K562 (cell line): ENCODE data around the gene PTK6. TPM values are rescaled to one million over a fixed set of nuclear protein-coding genes. Genes with fewer than 3 reads are reported as not detected.
A peak's percentile ranks its signal among the peaks of the same experiment; 100 is the strongest.

Experiments used
- DIDO1 ChIP-seq: fragments of 450-650 bp; IDR thresholded peaks from 2 replicates; pipeline ENCODE4 v1.6.1; 2016; ENCODE audit warnings: low read depth, missing biosample characterization, missing genetic modification characterization
- DMBX1 ChIP-seq: fragments of 250-450 bp; sonication (Bioruptor Pico); IDR thresholded peaks from 2 replicates; pipeline ENCODE4 v1.8.0; 2022; ENCODE audit warnings: inconsistent platforms, mild to moderate bottlenecking, moderate library complexity, borderline replicate concordance
- FIP1L1 ChIP-seq: fragments of 200-400 bp; formaldehyde crosslinking; IDR thresholded peaks from 2 replicates; pipeline ENCODE4 v1.6.1; 2018; ENCODE audit warnings: mild to moderate bottlenecking, low read depth, low read length; ENCODE audit not compliant: poor library complexity, severe bottlenecking
- GATAD2A ChIP-seq: fragments of 450-650 bp; IDR thresholded peaks from 2 replicates; pipeline ENCODE4 v1.6.1; 2017
- HMG20B ChIP-seq: fragments of 250-450 bp; sonication (Bioruptor Pico); IDR thresholded peaks from 2 replicates; pipeline ENCODE4 v1.5.0; 2021; ENCODE audit warnings: mild to moderate bottlenecking
- NFATC3 ChIP-seq: fragments of 450-650 bp; IDR thresholded peaks from 2 replicates; pipeline ENCODE4 v1.6.1; 2017; ENCODE audit warnings: mild to moderate bottlenecking
- PCBP2 ChIP-seq: fragments of 200-400 bp; formaldehyde crosslinking; IDR thresholded peaks from 2 replicates; pipeline ENCODE4 v1.6.1; 2018; ENCODE audit warnings: low read length, low read depth, mild to moderate bottlenecking, moderate library complexity; ENCODE audit not compliant: poor library complexity, severe bottlenecking
- POLR2G ChIP-seq: fragments of 200-400 bp; formaldehyde crosslinking; IDR thresholded peaks from 2 replicates; pipeline ENCODE4 v1.6.1; 2017; ENCODE audit warnings: low read depth, mild to moderate bottlenecking, antibody characterized with exemption, low read length, moderate library complexity
- RFX5 ChIP-seq: IDR thresholded peaks from 2 replicates; pipeline ENCODE4 v1.6.1; 2011; ENCODE audit warnings: low read depth, mild to moderate bottlenecking, improper control_type of control experiment, low read length
- SIN3A ChIP-seq, 2 experiments: fragments of 150-350 bp in 1 of 2; IDR thresholded peaks; 2 replicates each; pipeline ENCODE4 v1.6.1; 2011 to 2016; ENCODE audit warnings: borderline replicate concordance in 2 of 2, low read depth in 2 of 2, low read length in 2 of 2, mild to moderate bottlenecking in 2 of 2, moderate library complexity in 2 of 2; ENCODE audit not compliant: control insufficient read depth in 1 of 2
- THRAP3 ChIP-seq: fragments of 450-650 bp; IDR thresholded peaks from 2 replicates; pipeline ENCODE4 v1.6.1; 2016; ENCODE audit warnings: mild to moderate bottlenecking, inconsistent platforms, borderline replicate concordance
- ZHX1 ChIP-seq: fragments of 150-350 bp; conservative IDR thresholded peaks from 2 replicates; pipeline ENCODE4 v1.6.1; 2014; ENCODE audit warnings: low read length
- polyA plus RNA-seq, 8 experiments: library from polyadenylated mRNA; depleted of rRNA in 4 of 8; stranded (reverse) in 5 of 8; unstranded in 3 of 8; fragments of >200 nt; fragmentation: Nextera tagmentation in 2 of 8; fragmentation: Illumina TruSeq in 1 of 8; extraction: Ambion mirVana in 2 of 8; extraction: Trizol in 1 of 8; gene quantifications; 2 replicates each; pipeline versions ENCODE4 v1.2.1 to v1.2.3, GENCODE V29; 2011 to 2014; ENCODE audit warnings: inconsistent platforms in 1 of 8, missing spikeins in 1 of 8
- total RNA-seq, 7 experiments: library from RNA; depleted of rRNA in 6 of 7; stranded (reverse); fragments of >200 nt in 6 of 7; fragmentation: Illumina TruSeq in 2 of 7; extraction: Trizol in 2 of 7; gene quantifications; 2 replicates each; pipeline versions ENCODE4 v1.2.1 to v1.2.3, GENCODE V29; 2011 to 2021; ENCODE audit warnings: low replicate concordance in 1 of 7
- TF ChIP-seq, protein P1 (sequence below): fragments of 250-450 bp; sonication (Bioruptor Pico); IDR thresholded peaks from 2 replicates; pipeline ENCODE4 v1.4.0; 2020
- TF ChIP-seq, protein P2 (sequence below): sonication (generic); formaldehyde crosslinking; IDR thresholded peaks from 2 replicates; pipeline ENCODE4 v1.8.0; 2022; ENCODE audit warnings: missing genetic modification reagents, mild to moderate bottlenecking, moderate library complexity, borderline replicate concordance
- TF ChIP-seq, protein P3 (sequence below): fragments of 250-450 bp; sonication (Bioruptor Pico); IDR thresholded peaks from 2 replicates; pipeline ENCODE4 v1.8.0; 2021; ENCODE audit warnings: mild to moderate bottlenecking, moderate library complexity
- TF ChIP-seq, protein P4 (sequence below): fragments of 250-450 bp; sonication (Bioruptor Pico); IDR thresholded peaks from 2 replicates; pipeline ENCODE4 v1.9.0; 2021; ENCODE audit warnings: mild to moderate bottlenecking, inconsistent platforms
- TF ChIP-seq, protein P5 (sequence below), 2 experiments: fragments of 450-650 bp in 1 of 2; sonication (generic) in 1 of 2; formaldehyde crosslinking; conservative IDR thresholded peaks; 2 replicates each; pipeline versions ENCODE4 v1.4.0 to v1.8.1; 2020 to 2022; ENCODE audit warnings: mild to moderate bottlenecking in 1 of 2, missing genetic modification reagents in 1 of 2

PTK6 gene
- total and polyA plus RNA-seq, 9 of the 15 experiments (the other 6 are each of a cell fraction or from before 2014, with no cell fraction given) = 0.07 TPM; not detected in 8

DNA sequence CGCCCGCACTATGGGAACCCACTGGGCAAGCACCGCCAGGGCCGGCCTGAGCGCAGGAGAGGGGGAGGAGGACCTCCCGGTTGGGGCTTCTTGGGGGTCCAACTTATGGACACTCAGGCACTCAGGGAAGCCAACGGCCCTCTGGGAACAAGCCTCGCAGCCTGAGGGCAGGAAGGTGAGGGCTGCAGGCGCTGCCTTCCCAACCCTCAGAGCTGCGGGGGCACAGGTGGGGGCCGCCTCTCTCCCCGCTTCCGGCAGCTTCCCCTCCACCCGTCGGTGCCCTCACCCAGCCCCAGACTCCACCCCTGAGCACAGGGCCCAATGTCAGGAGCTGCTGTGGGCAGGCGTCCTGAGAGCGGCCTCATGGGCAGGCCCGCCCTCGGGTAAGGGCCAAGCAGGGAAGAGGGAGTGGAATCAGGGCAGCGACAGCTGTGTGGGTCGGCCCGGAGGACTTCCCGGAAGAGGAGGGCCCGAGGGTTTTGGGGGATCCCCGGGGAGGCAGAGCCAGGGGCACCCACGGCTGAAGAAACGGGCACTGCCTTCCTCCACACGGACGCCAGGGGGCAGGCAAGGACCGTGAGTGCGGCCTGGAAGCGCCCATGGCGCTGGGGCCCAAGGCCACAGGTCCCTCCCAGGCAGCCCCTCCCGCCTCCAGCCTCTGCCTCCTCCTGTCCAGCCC lies 488 bp upstream of the PTK6 start (continued):
- TF ChIP-seq, protein P1, sequence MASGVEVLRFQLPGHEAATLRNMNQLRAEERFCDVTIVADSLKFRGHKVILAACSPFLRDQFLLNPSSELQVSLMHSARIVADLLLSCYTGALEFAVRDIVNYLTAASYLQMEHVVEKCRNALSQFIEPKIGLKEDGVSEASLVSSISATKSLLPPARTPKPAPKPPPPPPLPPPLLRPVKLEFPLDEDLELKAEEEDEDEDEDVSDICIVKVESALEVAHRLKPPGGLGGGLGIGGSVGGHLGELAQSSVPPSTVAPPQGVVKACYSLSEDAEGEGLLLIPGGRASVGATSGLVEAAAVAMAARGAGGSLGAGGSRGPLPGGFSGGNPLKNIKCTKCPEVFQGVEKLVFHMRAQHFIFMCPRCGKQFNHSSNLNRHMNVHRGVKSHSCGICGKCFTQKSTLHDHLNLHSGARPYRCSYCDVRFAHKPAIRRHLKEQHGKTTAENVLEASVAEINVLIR (CRISPR knock-in tag) = no peak
- TF ChIP-seq NFATC3 = no peak
- TF ChIP-seq DIDO1 (tag) = no peak
- no peak for TF ChIP-seq POLR2G
- peak; percentile 54 for TF ChIP-seq FIP1L1
- no peak for TF ChIP-seq THRAP3
- no peak for TF ChIP-seq PCBP2
- TF ChIP-seq GATAD2A = no peak
- TF ChIP-seq ZHX1 = no peak
- no peak for TF ChIP-seq RFX5
- TF ChIP-seq, protein P2, sequence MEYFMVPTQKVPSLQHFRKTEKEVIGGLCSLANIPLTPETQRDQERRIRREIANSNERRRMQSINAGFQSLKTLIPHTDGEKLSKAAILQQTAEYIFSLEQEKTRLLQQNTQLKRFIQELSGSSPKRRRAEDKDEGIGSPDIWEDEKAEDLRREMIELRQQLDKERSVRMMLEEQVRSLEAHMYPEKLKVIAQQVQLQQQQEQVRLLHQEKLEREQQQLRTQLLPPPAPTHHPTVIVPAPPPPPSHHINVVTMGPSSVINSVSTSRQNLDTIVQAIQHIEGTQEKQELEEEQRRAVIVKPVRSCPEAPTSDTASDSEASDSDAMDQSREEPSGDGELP (CRISPR knock-in tag) = peak; percentile 80
- TF ChIP-seq DMBX1 = no peak
- TF ChIP-seq, protein P3, sequence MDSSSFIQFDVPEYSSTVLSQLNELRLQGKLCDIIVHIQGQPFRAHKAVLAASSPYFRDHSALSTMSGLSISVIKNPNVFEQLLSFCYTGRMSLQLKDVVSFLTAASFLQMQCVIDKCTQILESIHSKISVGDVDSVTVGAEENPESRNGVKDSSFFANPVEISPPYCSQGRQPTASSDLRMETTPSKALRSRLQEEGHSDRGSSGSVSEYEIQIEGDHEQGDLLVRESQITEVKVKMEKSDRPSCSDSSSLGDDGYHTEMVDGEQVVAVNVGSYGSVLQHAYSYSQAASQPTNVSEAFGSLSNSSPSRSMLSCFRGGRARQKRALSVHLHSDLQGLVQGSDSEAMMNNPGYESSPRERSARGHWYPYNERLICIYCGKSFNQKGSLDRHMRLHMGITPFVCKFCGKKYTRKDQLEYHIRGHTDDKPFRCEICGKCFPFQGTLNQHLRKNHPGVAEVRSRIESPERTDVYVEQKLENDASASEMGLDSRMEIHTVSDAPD (CRISPR knock-in tag) = no peak
- TF ChIP-seq HMG20B = no peak
- TF ChIP-seq, protein P4, sequence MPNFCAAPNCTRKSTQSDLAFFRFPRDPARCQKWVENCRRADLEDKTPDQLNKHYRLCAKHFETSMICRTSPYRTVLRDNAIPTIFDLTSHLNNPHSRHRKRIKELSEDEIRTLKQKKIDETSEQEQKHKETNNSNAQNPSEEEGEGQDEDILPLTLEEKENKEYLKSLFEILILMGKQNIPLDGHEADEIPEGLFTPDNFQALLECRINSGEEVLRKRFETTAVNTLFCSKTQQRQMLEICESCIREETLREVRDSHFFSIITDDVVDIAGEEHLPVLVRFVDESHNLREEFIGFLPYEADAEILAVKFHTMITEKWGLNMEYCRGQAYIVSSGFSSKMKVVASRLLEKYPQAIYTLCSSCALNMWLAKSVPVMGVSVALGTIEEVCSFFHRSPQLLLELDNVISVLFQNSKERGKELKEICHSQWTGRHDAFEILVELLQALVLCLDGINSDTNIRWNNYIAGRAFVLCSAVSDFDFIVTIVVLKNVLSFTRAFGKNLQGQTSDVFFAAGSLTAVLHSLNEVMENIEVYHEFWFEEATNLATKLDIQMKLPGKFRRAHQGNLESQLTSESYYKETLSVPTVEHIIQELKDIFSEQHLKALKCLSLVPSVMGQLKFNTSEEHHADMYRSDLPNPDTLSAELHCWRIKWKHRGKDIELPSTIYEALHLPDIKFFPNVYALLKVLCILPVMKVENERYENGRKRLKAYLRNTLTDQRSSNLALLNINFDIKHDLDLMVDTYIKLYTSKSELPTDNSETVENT (CRISPR knock-in tag) = no peak
- TF ChIP-seq, protein P5, sequence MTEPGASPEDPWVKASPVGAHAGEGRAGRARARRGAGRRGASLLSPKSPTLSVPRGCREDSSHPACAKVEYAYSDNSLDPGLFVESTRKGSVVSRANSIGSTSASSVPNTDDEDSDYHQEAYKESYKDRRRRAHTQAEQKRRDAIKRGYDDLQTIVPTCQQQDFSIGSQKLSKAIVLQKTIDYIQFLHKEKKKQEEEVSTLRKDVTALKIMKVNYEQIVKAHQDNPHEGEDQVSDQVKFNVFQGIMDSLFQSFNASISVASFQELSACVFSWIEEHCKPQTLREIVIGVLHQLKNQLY (CRISPR knock-in tag; conservative IDR thresholded peaks at IDR 0.05) = no peak
- no peak for TF ChIP-seq SIN3A (IDR thresholded peaks at IDR 0.05; ENCODE audit: borderline replicate concordance in 2 of 2, control insufficient read depth in 1 of 2, low read depth in 2 of 2, low read length in 2 of 2)
